Activated T-helper 9 cell treated with anti-CD3 and anti-CD28 coated beads, Interleukin-2, amount 50 U/mL, for 16 hours (primary cell): Measurements from ENCODE around the gene CDC37.
"Not testable (repeated sequence)": the region's sequence is repeated elsewhere in the genome, so short reads cannot be mapped to it uniquely, and the experiment has no call there.

Source experiments
- DNase-seq: peaks from one replicate; pipeline ENCODE4 v3.0.0-alpha.2; 2020; ENCODE audit warnings: low read depth

The CDC37 gene

GRCh38 chr19:10419646-10420443 lies 16.5 kb upstream of the CDC37 start:
- no peak for DNase-seq

- DNase-seq = no peak
Measured at GRCh38 chr19:10419200-10419645, 15.9 kb upstream of the CDC37 start.

GRCh38 chr19:10418485-10419199 lies 15.3 kb upstream of the CDC37 start:
- no peak for DNase-seq

GRCh38 chr19:10418235-10418484 lies 14.8 kb upstream of the CDC37 start:
- DNase-seq = no peak

- no peak for DNase-seq
Measured at GRCh38 chr19:10417541-10418234, 14.3 kb upstream of the CDC37 start.

- DNase-seq = peak; percentile 92
Measured at GRCh38 chr19:10416380-10417257, 13.3 kb upstream of the CDC37 start.

GRCh38 chr19:10416083-10416379 lies 12.7 kb upstream of the CDC37 start:
- DNase-seq = no peak

- DNase-seq = no peak
Measured at GRCh38 chr19:10412257-10412977, 9.1 kb upstream of the CDC37 start.

- DNase-seq = not testable (repeated sequence)
Measured at GRCh38 chr19:10411224-10411623, 7.9 kb upstream of the CDC37 start.

GRCh38 chr19:10408511-10409283 lies 5.4 kb upstream of the CDC37 start:
- DNase-seq = peak; percentile 45

- no peak for DNase-seq
Measured at GRCh38 chr19:10407096-10407495, 3.8 kb upstream of the CDC37 start.

- no peak for DNase-seq
Measured at GRCh38 chr19:10406191-10406590, 2.8 kb upstream of the CDC37 start.

- peak; percentile 50 for DNase-seq
Measured at GRCh38 chr19:10404888-10405820, 1.8 kb upstream of the CDC37 start.

- no peak for DNase-seq
Measured at GRCh38 chr19:10402441-10403038, 802 bp downstream of the CDC37 start.

- no peak for DNase-seq
Measured at GRCh38 chr19:10399878-10400277, 3.5 kb downstream of the CDC37 start.

- DNase-seq = not testable (repeated sequence)
Measured at GRCh38 chr19:10399340-10399739, 4.0 kb downstream of the CDC37 start.

- DNase-seq = no peak
Measured at GRCh38 chr19:10398819-10399218, 4.5 kb downstream of the CDC37 start.

- DNase-seq = no peak
Measured at GRCh38 chr19:10395917-10396316, 7.4 kb downstream of the CDC37 start.

GRCh38 chr19:10395436-10395835 lies 7.9 kb downstream of the CDC37 start:
- no peak for DNase-seq
